ENCODE results near the gene PTBP3.

GRCh38 chr9:112234779-112235178, 98.6 kb downstream of the PTBP3 start:
- no peak for TF ChIP-seq CTCF (conservative IDR thresholded peaks at IDR 0.05; ENCODE audit: low read depth, low read length)
- TF ChIP-seq EZH2 (IDR thresholded peaks at IDR 0.05; ENCODE audit: low read length, unreplicated experiment), result no peak
- TF ChIP-seq EZH2phosphoT487 (IDR thresholded peaks at IDR 0.05; ENCODE audit: borderline replicate concordance, low read length), result no peak

Data from PC-3 (cell line).